Smooth muscle cell (in vitro differentiated cells): ENCODE results near the gene TCAF2. TPM values are rescaled to one million over a fixed set of nuclear protein-coding genes. Genes with fewer than 3 reads are reported as not detected.
"Not testable (repeated sequence)": the region's sequence is repeated elsewhere in the genome, so short reads cannot be mapped to it uniquely, and the experiment has no call there.

Experiments used
- DNase-seq: peaks from one replicate; lab custom pipeline; 2025; ENCODE audit not compliant: unreplicated experiment; lab: John Stamatoyannopoulos, UW
- H2AFZ ChIP-seq: fragments of 200-600 bp; sonication (generic); 2 replicates; pipeline ENCODE4 v1.6.0; 2016; ENCODE audit warnings: antibody characterized with exemption, low read depth, mild to moderate bottlenecking
- H3F3A ChIP-seq: fragments of 200-600 bp; sonication (generic); 2 replicates; pipeline ENCODE4 v1.6.0; 2017; ENCODE audit warnings: antibody characterized with exemption, low read depth
- H3K27ac ChIP-seq: fragments of 200-600 bp; sonication (generic); 2 replicates; pipeline ENCODE4 v1.5.1; 2016; ENCODE audit warnings: low read depth, mild to moderate bottlenecking
- H3K27me3 ChIP-seq: fragments of 200-600 bp; sonication (generic); 2 replicates; pipeline ENCODE4 v1.6.1; 2016; ENCODE audit warnings: low read depth, mild to moderate bottlenecking
- H3K36me3 ChIP-seq: fragments of 200-600 bp; sonication (generic); 2 replicates; pipeline ENCODE4 v1.5.1; 2016; ENCODE audit warnings: low read depth
- H3K4me1 ChIP-seq: fragments of 200-600 bp; sonication (generic); 2 replicates; pipeline ENCODE4 v1.5.1; 2016; ENCODE audit warnings: low read depth
- H3K4me2 ChIP-seq: fragments of 200-600 bp; sonication (generic); 2 replicates; pipeline ENCODE4 v1.6.0; 2016; ENCODE audit warnings: mild to moderate bottlenecking
- H3K4me3 ChIP-seq: fragments of 200-600 bp; sonication (generic); 2 replicates; pipeline ENCODE4 v1.5.1; 2016; ENCODE audit warnings: mild to moderate bottlenecking
- H3K79me2 ChIP-seq: fragments of 200-600 bp; sonication (generic); 2 replicates; pipeline ENCODE4 v1.6.0; 2016; ENCODE audit warnings: low read depth, mild to moderate bottlenecking
- H3K9ac ChIP-seq: fragments of 200-600 bp; sonication (generic); 2 replicates; pipeline ENCODE4 v1.6.0; 2016; ENCODE audit warnings: low read depth
- H3K9me3 ChIP-seq: fragments of 200-600 bp; sonication (generic); replicated peaks from 2 replicates; pipeline ENCODE4 v1.5.1; 2016; ENCODE audit warnings: low read depth
- H4K20me1 ChIP-seq: fragments of 200-600 bp; sonication (generic); 2 replicates; pipeline ENCODE4 v1.6.0; 2016; ENCODE audit warnings: low read depth
- WGBS: methylation state at CpG from one replicate; pipeline ENCODE4 v1.1.7; 2016; ENCODE audit warnings: low lambda C conversion rate; 5-methylcytosine and 5-hydroxymethylcytosine counted together
- polyA plus RNA-seq: library from polyadenylated mRNA; unstranded; fragments of >200 nt; fragmentation: Nextera tagmentation; extraction: Ambion mirVana; gene quantifications from 2 replicates; pipeline ENCODE4 v1.2.1, GENCODE V29; 2016
- total RNA-seq: library from RNA; depleted of rRNA; stranded (reverse); fragments of >200 nt; gene quantifications from 2 replicates; pipeline ENCODE4 v1.2.3, GENCODE V29; 2014

Gene TCAF2
- total RNA-seq (6.0 and 6.2 TPM in 2 replicates), polyA plus RNA-seq (3.4 and 4.6 TPM in 2 replicates)

GRCh38 chr7:143620646-143621045, at the start of gene TCAF2:
TSS of gene TCAF2 (plus strand) at chr7:143620974.
- not testable (repeated sequence) for H3K79me2 ChIP-seq, H3K4me2 ChIP-seq, H3K9ac ChIP-seq, H3K4me3 ChIP-seq, H3K27ac ChIP-seq, H3K27me3 ChIP-seq, H4K20me1 ChIP-seq, H3K4me1 ChIP-seq, H3K36me3 ChIP-seq, H3K9me3 ChIP-seq, H2AFZ ChIP-seq, DNase-seq, H3F3A ChIP-seq
- WGBS: no CpG with 5 or more reads among the region's 38 CpGs

GRCh38 chr7:143571501-143571900, 49.3 kb upstream of the TCAF2 start, which contains the start of gene CTAGE15:
TSS of gene CTAGE15 (plus strand) at chr7:143571801. CDS start at chr7:143571818, 17 bp downstream.
- not testable (repeated sequence) for H3K27me3 ChIP-seq, H3K9ac ChIP-seq, H3K9me3 ChIP-seq, H3K79me2 ChIP-seq, H3K4me1 ChIP-seq, H2AFZ ChIP-seq, DNase-seq, H4K20me1 ChIP-seq, H3K36me3 ChIP-seq, H3K27ac ChIP-seq, H3K4me3 ChIP-seq, H3K4me2 ChIP-seq, H3F3A ChIP-seq
- 90% methylated on average over 2 of the region's 20 CpGs for WGBS

- H3K9me3 ChIP-seq, H3K27me3 ChIP-seq, H3K79me2 ChIP-seq, DNase-seq, H4K20me1 ChIP-seq, H3K27ac ChIP-seq, H3K4me3 ChIP-seq, H3K4me2 ChIP-seq, H3K4me1 ChIP-seq, H3F3A ChIP-seq, H3K36me3 ChIP-seq, H2AFZ ChIP-seq, H3K9ac ChIP-seq: not testable (repeated sequence)
- 73% methylated on average over 3 of the region's 3 CpGs for WGBS
Measured at GRCh38 chr7:143588183-143588582, 32.6 kb upstream of the TCAF2 start.

- H3K4me3 ChIP-seq, H3K79me2 ChIP-seq, H2AFZ ChIP-seq, H3K27ac ChIP-seq, H3K27me3 ChIP-seq, H3K9me3 ChIP-seq, H3K36me3 ChIP-seq, DNase-seq, H3F3A ChIP-seq, H4K20me1 ChIP-seq, H3K4me1 ChIP-seq, H3K4me2 ChIP-seq, H3K9ac ChIP-seq: not testable (repeated sequence)
Measured at GRCh38 chr7:143589897-143590296, 30.9 kb upstream of the TCAF2 start.

GRCh38 chr7:143598086-143598485, 22.7 kb upstream of the TCAF2 start:
- WGBS: 95% methylated on average over 5 of the region's 11 CpGs
- not testable (repeated sequence) for H3K4me3 ChIP-seq, H3K27ac ChIP-seq, DNase-seq, H3K79me2 ChIP-seq, H3K4me1 ChIP-seq, H3K4me2 ChIP-seq, H3F3A ChIP-seq, H3K9me3 ChIP-seq, H3K9ac ChIP-seq, H3K27me3 ChIP-seq, H4K20me1 ChIP-seq, H3K36me3 ChIP-seq, H2AFZ ChIP-seq

GRCh38 chr7:143603549-143603948, 17.2 kb upstream of the TCAF2 start:
- H3K4me3 ChIP-seq, H3K36me3 ChIP-seq, H3F3A ChIP-seq, H3K27me3 ChIP-seq, H4K20me1 ChIP-seq, H2AFZ ChIP-seq, H3K4me1 ChIP-seq, DNase-seq, H3K4me2 ChIP-seq, H3K9me3 ChIP-seq, H3K79me2 ChIP-seq, H3K9ac ChIP-seq, H3K27ac ChIP-seq: not testable (repeated sequence)
- no CpG with 5 or more reads among the region's 2 CpGs for WGBS

GRCh38 chr7:143606088-143606487, 14.7 kb upstream of the TCAF2 start:
- WGBS: no CpG with 5 or more reads among the region's 1 CpG
- not testable (repeated sequence) for DNase-seq, H3K9ac ChIP-seq, H4K20me1 ChIP-seq, H3K79me2 ChIP-seq, H3K4me2 ChIP-seq, H3K4me3 ChIP-seq, H3K4me1 ChIP-seq, H2AFZ ChIP-seq, H3K9me3 ChIP-seq, H3K27ac ChIP-seq, H3K27me3 ChIP-seq, H3F3A ChIP-seq, H3K36me3 ChIP-seq
